Stimulated activated CD4-positive, alpha-beta T cell treated with anti-CD3 and anti-CD28 coated beads, Interleukin-1b, Interleukin-23, amount 100 ng/mL, for 1 hour (primary cell): ENCODE measurements around the gene CFH.
"Not testable (repeated sequence)": the region's sequence is repeated elsewhere in the genome, so short reads cannot be mapped to it uniquely, and the experiment has no call there.

Experiments
- DNase-seq, 2 donors: peaks; one replicate each; pipeline ENCODE4 v3.0.0-alpha.2; 2020; ENCODE audit warnings: low read depth in 2 of 2

Gene CFH

GRCh38 chr1:196765019-196765740, 113.3 kb downstream of the CFH start:
- DNase-seq, result not testable (repeated sequence)

GRCh38 chr1:196769823-196770222, 118.0 kb downstream of the CFH start:
- DNase-seq, result not testable (repeated sequence)

GRCh38 chr1:196773713-196774112, 121.9 kb downstream of the CFH start:
- no peak for DNase-seq

GRCh38 chr1:196774175-196774574, 122.3 kb downstream of the CFH start:
- DNase-seq, result no peak

GRCh38 chr1:196774603-196775002, 122.8 kb downstream of the CFH start, which contains the start of gene CFHR3:
Gene CFHR3, plus strand, starts transcription at chr1:196774840. Its CDS starts 47 bp downstream, at chr1:196774887.
- DNase-seq, result no peak

GRCh38 chr1:196777603-196778002, 125.8 kb downstream of the CFH start:
- DNase-seq, result no peak

GRCh38 chr1:196779093-196779492, 127.2 kb downstream of the CFH start:
- DNase-seq, result no peak

GRCh38 chr1:196791252-196791651, 139.4 kb downstream of the CFH start:
- not testable (repeated sequence) for DNase-seq

- DNase-seq, result not testable (repeated sequence)
These were observed 142.3 kb downstream of the CFH start for GRCh38 chr1:196794103-196794502.
